HG03521 (cell line): ENCODE data around the gene CNTFR.

Experiments used
- ATAC-seq: cut with Tn5 transposase; IDR thresholded peaks from one replicate; pipeline ENCODE4 v1.9.1; 2021; ENCODE audit warnings: mild to moderate bottlenecking, moderate library complexity; ENCODE audit not compliant: unreplicated experiment

Gene CNTFR

DNA sequence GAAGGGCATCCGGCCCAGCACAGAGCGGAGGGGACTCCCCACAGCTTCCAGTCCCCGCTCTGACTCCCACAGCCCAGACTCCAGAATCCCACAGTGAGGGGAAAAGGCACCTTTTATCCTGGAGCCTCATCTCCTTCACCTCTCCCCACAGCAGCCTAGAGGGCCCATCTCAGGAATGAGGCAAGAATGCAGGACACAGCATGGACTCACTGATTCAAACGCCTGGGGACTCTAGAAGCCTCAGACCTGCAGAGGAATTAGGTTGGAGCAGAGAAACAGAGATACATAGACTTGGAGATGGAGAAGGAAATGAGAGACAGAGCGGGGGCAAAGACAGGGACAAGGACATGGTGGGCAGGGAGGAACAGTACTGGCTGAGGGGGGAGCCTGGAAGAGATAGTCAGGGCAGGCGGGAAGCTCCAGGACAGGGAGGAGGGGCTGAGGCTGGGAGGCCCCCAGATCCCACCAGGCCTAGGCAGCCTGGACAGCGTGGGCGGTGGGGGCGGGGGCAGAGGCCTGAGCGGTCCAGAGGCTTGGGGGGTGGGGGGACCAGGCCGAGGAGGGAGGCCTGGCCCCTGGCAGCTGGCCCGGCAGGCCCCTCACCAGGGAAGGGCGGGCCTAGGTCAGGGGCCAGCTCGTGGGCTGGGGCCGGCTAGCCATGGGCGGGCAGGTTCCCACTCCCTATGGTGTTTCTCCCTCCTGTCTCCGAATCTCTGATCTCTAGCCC lies 15.8 kb downstream of the CNTFR start:
- ATAC-seq: no peak

DNA sequence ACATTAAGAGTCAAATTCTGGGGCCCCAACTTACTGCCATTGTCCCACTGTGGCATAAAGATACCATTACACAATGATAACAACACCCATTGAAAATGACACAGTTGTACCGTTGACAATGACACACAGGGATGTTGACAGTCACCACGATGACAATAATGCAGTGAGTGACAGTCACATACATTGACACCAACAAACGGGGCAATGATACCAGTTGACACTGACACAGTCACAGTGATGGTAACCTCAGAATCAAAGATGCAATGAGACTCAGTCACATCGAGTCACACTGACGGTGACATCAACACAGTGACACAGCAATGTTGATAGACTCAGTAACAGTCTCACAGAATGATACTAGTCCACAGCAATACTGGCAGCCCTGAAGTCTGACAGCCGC lies 16.9 kb downstream of the CNTFR start:
- ATAC-seq: no peak

- ATAC-seq: no peak
These were observed 17.4 kb downstream of the CNTFR start for GRCh38 chr9:34572092-34572491.

- no peak for ATAC-seq
These were observed 18.1 kb downstream of the CNTFR start for GRCh38 chr9:34571481-34571810.

GRCh38 chr9:34570809-34571480 lies 18.6 kb downstream of the CNTFR start:
- ATAC-seq: no peak

DNA sequence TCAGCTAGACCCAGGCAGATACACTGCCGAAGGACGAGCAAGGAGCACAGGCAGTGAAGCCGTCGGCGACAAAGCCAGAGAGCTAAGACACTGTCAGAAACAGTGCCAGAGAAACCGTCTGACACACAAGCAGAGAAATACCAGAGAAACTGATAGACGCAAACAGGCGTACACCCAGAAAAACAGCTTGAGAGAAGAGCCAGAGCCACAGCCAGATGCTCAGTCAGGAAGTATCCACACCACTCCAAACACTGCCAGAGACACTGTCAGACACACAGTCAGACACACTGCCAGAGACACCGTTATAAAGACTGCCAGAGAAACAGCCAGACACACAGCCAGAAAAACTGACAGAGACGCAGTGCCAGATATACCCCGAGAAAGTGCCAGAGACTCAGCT lies 19.1 kb downstream of the CNTFR start:
- no peak for ATAC-seq

GRCh38 chr9:34568774-34569173 lies 20.8 kb downstream of the CNTFR start:
- ATAC-seq: no peak

GRCh38 chr9:34568133-34568532 lies 21.4 kb downstream of the CNTFR start:
- no peak for ATAC-seq

- ATAC-seq: no peak
These were observed 22.6 kb downstream of the CNTFR start for GRCh38 chr9:34566972-34567371.

DNA sequence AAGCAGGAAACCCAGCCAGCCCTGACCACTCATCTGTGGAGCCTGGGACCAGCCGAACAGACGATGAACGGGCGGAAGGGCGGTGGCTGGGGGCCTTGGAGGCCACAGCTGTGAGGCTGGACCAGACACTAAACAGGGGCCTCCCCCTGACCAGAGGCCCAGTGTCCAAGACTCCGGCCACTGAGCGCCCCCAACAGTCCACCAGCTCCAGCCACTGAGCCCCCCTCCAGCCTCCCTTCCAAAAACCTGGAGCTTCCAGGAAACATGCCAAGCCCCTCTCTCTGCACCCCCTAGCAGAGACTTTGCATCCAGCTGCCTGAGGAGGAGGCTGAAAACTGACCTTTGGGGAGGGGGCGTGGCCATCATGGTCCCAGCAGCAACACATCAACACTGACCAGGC lies 23.2 kb downstream of the CNTFR start:
- no peak for ATAC-seq

GRCh38 chr9:34565856-34566255 lies 23.7 kb downstream of the CNTFR start:
- ATAC-seq: no peak

DNA sequence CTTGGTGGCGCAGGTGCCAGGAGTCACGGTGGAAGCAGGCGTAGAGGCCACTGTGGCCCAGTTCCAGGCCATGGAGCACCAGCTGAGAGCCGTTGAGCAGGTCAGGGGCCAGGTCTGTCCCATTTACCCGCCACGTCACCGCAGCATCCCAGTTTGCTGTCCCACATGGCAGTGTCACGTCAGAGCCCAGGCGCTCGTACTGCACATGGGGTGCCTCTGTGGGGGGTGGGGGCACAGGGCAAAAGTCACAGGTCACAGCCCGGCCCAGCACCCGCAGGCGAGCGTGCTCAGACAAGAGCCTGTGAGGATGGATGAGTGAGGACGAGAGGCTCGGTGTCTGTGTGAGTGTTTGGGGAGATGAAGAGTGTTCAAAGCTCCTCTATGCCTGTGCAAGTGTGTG lies 24.9 kb downstream of the CNTFR start:
- ATAC-seq: no peak

GRCh38 chr9:34563262-34563661 lies 26.3 kb downstream of the CNTFR start:
- ATAC-seq: no peak

DNA sequence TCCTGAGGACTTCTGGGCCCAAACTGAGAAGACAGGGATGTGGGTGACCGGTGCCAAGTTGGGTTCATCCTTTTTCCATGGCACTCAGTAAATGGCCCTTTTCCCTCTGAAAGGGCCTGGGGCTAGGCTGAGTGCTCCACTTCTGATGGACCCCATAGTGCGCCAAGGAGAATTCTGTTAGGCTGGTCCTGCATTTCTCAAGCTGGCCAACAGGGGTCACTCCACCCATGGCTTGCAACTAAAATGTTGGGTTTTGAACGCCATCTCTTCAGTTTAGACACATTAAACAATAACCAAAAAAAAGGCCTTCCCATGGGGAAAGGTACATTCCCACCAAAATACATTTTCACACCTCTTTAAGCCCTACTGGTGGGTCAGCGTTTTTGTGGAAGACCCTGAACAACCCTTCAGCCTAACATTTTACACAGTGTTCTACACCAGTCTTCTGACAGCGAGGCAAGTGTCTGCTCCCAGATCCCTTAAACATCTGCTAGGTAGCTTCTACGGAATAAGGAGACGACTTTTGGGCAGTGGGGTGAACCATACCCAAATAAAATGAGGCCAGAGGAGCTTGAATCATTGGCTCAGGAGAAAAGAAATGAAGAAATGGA lies 27.3 kb downstream of the CNTFR start:
- no peak for ATAC-seq

DNA sequence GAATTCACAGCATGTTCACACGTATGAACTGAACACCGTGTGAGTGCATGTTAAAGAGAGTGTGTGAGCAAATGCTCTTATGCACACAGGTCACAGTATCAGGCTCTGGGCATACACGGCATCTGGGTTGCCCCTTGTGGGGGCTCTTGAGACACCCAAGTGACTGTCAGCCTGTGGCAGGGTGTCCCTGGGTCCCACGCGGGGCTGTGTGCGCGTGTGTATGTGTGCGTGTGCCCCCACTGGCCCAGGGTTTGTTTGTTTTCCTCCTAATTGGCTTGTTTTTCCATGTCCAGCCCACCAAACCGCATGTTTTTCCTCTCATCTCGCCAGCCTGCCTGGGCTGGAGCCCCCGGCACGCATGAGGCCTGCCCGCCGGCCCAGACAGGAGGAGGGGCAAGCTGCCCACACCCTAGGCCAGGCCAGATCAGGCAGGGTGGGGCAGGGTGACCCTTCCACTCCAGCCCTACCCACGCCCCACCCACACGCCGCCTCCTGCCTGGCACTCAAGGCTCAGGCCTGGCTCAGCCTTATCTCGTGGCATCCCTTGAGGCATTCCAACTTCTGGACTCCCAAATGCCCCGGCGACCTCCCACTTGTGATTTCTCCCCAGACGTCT lies 28.8 kb downstream of the CNTFR start:
- no peak for ATAC-seq

DNA sequence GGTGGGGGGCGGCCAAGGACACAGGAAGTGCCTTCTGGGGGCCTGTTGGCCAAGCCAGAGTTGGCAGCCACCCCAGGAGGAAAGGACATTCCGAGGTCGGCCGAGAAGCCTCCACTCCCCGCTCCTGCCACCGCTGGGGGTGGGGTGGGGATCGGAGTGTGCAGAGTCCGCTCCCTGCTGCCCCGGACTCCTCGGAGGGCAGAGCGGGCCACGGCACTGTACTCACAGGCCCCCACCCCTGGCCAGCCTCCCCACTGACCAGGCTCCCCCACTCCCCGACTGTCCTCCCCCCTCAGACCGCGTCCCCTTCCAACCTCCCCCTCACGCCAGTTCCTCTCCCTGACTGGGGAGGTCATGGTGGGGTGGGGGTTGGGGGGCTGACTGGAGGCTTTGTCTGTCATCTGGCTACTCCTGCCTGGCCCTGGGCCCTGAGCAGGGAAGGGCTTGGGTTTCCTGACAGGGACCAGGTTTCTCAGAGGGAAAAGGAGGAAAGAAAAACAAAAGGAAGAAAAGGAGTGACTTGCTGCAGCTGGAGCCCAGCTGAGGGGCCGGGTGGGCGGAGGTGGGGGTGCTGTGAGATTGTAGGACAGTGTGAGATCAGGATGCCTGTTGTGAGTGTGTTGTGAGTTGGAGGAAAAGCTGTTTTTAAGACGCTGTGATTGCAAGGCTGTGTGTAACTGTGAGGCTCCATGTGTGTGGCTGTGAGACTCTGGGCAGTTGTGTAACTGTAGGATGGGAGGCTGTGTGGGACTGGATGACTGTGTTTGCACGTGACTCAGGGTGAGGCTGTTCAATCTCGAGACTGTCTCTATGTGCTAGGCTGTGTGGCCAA lies 29.7 kb downstream of the CNTFR start:
- no peak for ATAC-seq

GRCh38 chr9:34558919-34559623 lies 30.5 kb downstream of the CNTFR start:
- ATAC-seq: no peak

GRCh38 chr9:34558364-34558763 lies 31.2 kb downstream of the CNTFR start:
- ATAC-seq: no peak

DNA sequence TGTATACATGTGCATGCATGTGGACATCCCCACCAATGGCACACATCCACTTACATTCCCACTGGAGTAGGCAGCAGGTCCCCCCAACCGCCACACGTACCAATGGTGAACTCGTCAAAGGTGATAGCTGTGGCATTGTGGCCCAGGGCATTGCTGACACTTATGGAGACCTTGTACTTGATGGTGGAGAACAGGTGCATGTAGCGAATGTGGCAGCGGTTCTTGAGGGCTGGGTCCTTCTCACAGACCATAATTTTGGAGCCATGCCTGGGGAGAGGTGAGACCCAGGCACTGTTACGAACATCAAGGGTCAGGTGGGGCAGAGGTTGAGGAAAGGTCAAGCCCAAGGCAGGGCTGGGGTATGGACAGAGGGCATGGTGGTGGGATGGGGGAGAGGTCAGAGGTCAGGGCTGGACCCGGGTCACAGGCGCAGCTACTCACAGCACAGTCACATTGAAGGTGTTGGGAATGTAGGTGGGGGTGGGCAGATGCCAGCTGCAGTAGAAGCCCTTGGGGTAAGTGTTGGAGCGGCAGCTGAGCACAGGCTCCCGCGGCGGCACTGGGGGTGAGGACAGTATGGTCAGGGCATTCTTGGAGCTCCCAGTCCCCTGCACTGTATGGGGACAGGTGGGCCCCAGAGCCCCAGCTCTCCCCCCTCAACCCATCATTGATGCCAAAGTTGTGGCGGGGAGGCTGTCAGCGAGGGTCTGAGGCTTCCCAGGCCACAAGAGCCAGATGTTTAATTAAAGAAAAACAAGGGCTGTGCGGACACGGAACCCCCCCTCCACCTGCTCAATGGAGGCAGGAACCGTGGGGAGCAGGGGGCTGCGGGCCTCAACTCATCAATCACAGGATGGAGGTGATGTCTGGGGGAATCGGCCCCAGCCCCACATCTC lies 31.9 kb downstream of the CNTFR start:
- no peak for ATAC-seq
